GM19467 (cell line): Measurements from ENCODE around the gene ARHGEF4.

Experiments used
- ATAC-seq: cut with Tn5 transposase; IDR thresholded peaks from one replicate; pipeline ENCODE4 v1.9.1; 2021; ENCODE audit warnings: mild to moderate bottlenecking, moderate library complexity; ENCODE audit not compliant: unreplicated experiment

Gene ARHGEF4

GRCh38 chr2:130915595-130916437, 79.1 kb downstream of the ARHGEF4 start:
- ATAC-seq: no peak

- no peak for ATAC-seq
Measured at GRCh38 chr2:130916438-130916705, 79.7 kb downstream of the ARHGEF4 start.

- ATAC-seq: no peak
Measured at GRCh38 chr2:130917006-130917688, 80.4 kb downstream of the ARHGEF4 start.

DNA sequence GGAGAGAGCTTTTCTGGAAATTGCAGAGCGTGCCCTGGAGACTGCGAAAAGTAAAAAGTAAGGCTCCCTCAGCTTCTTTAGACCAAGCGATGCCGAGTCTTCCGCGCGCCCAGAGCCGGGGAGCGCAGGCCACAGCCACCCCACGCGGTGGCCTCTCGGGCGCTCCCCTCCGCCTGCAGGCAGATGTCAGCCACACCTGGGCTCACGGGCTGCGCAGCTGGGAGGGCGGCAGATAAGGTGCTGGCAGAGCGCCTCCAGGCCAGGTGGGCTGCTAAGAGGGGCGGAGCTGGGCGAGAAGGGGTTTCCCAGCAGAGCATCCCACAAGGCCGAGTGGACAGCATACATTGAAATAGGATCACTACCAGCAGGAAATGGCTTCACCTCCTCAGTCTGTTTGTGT, 81.7 kb downstream of the ARHGEF4 start:
- no peak for ATAC-seq

DNA sequence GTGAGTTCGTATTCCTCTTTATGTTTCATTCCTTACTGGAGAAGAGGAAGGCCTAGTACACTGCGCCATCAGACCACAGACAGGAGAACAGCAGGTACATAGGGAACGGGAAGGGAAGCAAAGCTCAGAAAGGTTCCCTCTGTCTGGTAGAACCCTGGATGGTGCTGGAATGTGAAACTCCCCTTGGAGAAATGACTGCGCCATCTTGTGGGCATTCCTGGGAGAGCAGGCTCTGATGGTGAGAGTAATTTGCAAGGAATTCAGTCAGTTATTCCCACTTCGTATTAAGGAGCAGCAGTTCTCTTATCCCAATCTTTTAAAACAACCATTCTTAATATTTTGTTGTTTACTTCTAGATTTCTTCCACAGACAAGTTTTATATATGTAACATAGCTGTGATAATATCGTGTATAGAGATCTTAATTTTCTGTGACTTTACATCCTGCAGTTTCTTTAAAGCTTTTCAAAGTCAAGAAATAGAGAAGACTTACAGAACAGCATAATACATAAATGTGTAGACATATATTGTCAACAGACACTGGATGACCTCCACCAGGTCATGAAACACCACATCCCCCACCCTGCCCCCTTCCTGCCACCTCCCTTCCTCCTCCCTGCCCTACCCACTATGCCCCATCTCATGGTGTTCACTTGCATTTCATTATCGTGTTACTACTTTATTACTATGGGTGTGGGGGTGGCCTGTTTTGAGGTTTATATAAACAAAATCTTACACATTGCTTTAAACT, 83.9 kb downstream of the ARHGEF4 start:
- ATAC-seq: no peak

DNA sequence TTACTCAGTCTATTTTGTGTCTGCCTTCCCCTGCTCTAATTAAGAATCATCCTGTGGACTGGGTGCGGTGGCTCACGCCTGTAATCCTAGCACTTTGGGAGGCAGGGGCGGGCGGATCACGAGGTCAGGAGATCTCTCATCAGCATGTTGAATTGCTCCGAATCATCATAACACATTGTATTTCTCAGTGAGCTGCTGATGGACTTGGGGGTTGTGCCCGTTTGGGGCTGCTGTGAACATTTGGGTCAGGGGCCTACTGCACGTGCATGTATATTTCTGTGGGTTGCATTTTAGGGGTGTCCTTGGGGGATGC, 84.4 kb downstream of the ARHGEF4 start:
- no peak for ATAC-seq

DNA sequence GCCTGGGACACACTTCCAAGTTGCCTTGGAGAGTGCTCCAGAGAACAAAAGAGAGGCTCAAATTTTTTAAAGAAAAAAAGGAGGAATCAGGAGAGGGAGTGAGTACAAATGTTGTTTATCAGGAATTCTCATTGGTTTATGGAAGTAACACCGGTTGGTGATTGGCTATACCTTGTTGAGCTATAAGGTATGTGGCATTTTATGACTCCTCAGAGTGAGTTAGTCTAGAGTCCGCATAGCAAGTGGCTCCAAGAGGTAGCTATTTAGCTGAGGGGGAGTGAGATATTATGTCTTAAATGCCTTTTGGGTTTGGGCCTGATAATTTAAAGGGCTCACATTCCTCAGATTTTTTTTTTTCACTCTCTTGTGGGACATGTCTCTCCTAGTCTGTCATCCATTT, 85.7 kb downstream of the ARHGEF4 start:
- no peak for ATAC-seq

- ATAC-seq: no peak
Measured at GRCh38 chr2:130928385-130928784, 91.7 kb downstream of the ARHGEF4 start.

DNA sequence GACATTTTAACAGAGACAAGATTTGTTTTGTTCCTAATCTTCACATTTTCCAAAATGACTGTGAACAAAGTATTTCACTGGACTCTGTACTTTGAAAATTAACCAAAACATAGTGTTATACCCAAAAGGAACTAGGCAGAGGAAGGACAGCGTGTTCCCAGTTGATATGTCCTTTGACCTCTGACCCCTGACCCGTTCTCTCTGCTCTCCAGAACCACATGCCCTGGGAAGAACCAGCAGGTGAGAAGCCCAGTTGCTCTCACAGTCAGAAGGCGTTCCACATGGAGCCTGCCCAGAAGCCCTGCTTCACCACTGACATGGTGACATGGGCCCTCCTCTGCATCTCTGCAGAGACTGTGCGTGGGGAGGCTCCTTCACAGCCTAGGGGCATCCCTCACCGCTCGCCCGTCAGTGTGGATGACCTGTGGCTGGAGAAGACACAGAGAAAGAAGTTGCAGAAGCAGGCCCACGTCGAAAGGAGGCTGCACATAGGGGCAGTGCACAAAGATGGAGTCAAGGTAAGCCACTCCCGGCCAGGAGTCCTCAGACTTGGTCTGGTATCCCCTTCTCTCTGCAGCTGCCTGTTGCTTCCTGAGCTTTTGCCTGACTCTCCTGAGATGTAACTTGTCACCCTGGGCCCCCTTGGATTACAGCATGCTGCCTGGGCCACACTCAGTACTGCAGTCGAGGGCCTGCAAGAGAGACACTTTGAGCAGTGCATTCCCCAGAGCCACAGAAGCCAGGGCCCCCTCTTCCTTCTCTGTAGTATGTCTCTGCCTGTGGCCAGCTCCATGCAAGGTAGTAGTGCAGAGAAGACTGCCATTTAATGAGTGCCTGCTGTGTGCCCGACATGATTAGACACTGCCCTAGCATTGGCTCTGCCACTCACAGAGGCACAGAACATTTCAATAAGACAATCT, 94.3 kb downstream of the ARHGEF4 start:
- ATAC-seq: no peak

GRCh38 chr2:130933501-130933900, 96.8 kb downstream of the ARHGEF4 start:
- ATAC-seq: no peak

DNA sequence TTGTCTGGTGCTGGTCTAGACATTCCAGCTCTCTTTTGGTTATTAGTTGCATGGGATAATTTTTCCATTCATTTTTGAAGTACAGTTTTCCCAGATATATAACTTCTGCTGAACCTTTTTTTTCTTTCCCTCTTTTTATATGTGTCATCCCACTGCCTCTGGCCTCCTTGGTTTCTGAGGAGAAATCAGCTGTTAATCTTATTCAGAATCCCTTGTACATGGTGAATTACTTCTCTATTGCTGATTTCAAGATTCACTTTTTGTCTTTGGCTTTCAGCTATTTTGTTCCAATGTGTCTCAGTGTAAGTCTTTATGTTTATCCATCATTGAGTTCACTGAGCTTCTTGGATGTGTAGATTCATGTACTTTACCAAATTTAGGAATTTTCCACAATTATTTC, 99.7 kb downstream of the ARHGEF4 start:
- ATAC-seq: no peak

- ATAC-seq: no peak
Measured at GRCh38 chr2:130947967-130948366, 111.3 kb downstream of the ARHGEF4 start.

- ATAC-seq: no peak
Measured at GRCh38 chr2:130949954-130950353, 113.2 kb downstream of the ARHGEF4 start.

- ATAC-seq: peak; percentile 71
Measured at GRCh38 chr2:130951018-130951417, 114.3 kb downstream of the ARHGEF4 start.

DNA sequence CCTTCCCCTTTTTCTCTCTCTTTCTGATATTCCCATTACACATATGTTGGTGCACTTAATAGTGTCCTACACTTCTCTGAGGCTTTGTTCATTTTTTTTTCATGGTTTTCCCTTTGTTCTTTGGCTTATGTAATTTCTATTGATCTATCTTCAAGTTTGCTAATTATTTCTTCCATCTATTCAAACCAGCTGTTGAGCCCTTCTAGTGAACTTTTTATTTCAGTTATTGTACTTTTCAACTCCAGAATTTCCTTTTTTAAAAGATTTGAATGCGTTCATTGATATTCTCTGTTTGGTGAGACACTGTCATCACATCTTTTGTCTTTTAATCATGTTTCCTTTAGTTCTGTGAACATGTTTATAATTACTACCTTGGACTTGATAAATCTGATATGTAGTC, 118.2 kb downstream of the ARHGEF4 start:
- ATAC-seq: no peak

DNA sequence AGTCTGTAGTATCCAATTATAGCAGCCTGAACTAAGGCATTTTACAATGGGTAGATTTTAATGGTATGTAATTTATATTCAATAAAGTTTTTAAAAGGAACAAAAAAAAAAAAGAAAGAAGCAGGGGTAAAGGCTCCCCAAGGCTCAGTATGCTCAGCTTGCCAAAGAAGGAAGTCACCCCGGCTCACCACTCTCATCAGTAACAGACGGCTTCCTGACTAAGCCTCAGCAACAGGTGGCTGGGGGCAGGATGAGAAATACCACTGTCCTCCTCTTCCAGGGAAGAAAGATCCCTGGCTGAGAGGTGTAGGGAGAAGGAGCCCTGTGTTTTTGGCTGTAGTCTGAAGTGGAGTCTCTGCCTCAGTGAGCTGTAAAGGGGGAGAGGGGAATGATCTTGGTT, 121.2 kb downstream of the ARHGEF4 start:
- ATAC-seq: no peak

GRCh38 chr2:130963196-130963848, 126.6 kb downstream of the ARHGEF4 start:
- no peak for ATAC-seq

DNA sequence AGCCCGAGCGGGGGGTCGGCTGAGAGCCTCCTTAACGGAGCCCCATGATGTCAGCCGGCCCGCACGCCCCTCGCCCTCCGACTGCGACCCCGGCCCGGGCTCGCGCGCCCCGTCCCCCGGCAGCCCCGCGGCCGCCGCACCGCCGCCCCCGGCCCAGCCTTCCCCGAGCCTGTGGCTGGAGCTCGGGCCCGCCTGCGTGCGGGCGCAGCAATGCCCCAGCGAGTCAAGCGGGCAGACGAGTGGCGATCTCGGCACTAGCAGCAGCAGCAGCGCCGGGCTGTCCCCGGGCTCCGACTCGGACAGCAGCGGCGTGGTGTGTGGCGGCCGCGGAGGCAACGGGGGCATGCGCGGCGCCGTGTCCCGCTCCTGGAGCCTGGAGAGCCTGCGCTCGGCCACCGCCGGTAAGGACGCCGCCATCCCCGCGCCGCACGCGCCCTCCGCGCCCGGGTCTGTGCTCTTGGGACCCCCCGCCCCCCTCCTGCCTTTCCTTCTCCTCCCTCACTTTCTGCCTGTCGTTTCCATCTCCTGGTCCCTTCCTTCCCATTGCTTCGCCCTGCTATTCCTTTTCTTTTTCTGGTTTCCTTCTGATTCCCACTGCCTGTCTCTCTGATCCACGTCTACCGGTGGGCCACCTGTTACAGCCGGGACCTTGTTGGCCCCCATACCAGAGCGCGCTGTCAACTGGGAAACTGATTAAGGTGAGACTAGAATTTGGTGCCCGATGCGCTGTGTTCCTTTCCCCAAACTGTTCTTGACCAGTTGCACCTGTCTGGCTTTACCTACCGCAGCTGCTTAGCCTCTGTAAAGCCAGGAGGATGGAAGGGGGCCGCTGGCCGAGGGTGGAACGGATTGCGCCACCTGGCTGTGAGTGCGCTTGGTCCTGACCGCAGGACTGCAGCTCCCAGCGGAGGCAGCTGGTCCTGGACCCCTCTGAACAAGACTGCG, 127.4 kb downstream of the ARHGEF4 start:
- ATAC-seq: no peak

GRCh38 chr2:130964931-130965330, 128.2 kb downstream of the ARHGEF4 start:
- no peak for ATAC-seq
